Occipital lobe (tissue), 2 donors: ENCODE measurements around the gene TRMT10B. TPM values are rescaled to one million over a fixed set of nuclear protein-coding genes. Genes with fewer than 3 reads are reported as not detected.
A peak's percentile ranks its signal among the peaks of the same experiment; 100 is the strongest.
"Not testable (repeated sequence)": the region's sequence is repeated elsewhere in the genome, so short reads cannot be mapped to it uniquely, and the experiment has no call there.

Experiments
- DNase-seq: peaks from one replicate; lab custom pipeline; 2025; lab: John Stamatoyannopoulos, UW
- total RNA-seq: library from RNA; depleted of rRNA; stranded (reverse); fragments of >200 nt; gene quantifications from one replicate; pipeline ENCODE4 v1.2.3, GENCODE V29; 2014

Gene TRMT10B
- total RNA-seq, 1 donor from 2014 or later: 4.8 TPM

- DNase-seq: no peak
These were observed 2.4 kb upstream of the TRMT10B start for GRCh38 chr9:37751186-37751585.

DNA sequence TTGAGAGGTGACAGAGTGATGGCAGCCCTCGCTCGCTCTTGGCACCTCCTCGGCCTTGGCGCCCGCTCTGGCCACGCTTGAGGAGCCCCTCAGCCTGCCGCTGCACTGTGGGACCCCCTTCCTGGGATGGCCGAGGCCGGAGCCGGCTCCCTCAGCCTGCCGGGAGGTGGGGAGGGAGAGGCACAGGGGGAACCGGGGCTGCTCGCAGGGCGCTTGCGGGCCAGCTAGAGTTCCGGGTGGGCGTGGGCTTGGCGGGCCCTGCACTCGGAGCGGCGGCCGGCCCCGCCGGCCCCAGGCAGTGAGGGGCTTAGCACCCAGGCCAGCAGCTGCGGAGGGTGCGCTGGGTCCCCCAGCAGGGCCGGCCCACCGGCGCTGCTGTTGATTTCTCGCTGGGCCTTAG lies 1.9 kb upstream of the TRMT10B start:
- not testable (repeated sequence) for DNase-seq

DNA sequence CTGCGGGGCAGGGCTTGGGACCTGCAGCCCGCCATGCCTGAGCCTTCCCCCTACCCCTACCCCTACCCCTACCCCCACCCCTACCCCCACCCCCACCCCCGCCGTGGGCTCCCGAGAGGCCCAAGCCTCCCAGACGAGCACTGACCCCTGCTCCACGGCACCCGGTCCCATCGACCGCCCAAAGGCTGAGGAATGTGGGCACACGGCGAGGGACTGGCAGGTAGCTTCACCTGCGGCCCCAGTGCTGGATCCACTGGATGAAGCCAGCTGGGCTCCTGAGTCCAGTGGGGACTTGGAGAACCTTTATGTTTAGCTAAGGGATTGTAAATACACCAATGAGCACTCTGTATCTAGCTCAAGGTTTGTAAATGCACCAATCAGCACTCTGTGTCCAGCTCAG lies 1.5 kb upstream of the TRMT10B start:
- DNase-seq: not testable (repeated sequence)

GRCh38 chr9:37752642-37753488 lies 740 bp upstream of the TRMT10B start:
- no peak for DNase-seq

- no peak for DNase-seq
These were observed 5.1 kb downstream of the TRMT10B start for GRCh38 chr9:37758747-37759146.

DNA sequence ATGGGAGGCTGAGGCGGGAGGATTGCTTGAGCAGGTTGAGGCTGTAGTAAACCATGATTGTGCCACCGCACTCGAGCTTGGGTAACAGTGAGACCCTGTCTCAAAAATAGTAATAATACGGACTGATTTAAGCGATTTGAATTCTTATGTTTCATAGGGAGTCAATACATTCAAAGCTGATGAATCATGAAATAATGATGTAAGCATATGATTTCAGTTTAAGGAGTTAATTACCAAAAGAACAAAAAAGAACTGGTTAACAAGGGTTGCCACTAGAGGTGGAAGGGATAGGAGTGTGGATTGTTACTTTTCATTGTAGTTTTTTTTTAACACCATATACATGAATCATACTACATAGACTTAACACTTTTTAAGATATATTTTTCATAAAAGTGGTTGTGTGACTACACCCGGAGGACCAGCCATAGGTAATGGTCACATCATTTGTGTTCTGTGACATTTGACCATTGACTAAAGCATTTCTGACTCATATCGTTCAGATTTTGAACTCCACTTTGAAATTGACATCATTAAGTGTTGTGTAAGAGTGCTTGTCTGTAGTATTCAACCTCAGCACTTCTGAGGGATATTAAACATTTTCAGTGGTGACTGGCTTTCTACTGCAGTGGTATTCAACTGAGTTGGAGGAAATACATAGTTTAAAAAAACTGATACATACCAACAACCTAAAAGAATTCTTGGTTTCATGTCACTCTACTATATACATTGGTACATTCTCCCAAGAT lies 7.0 kb downstream of the TRMT10B start:
- no peak for DNase-seq

GRCh38 chr9:37761511-37761910 lies 7.9 kb downstream of the TRMT10B start:
- no peak for DNase-seq

DNA sequence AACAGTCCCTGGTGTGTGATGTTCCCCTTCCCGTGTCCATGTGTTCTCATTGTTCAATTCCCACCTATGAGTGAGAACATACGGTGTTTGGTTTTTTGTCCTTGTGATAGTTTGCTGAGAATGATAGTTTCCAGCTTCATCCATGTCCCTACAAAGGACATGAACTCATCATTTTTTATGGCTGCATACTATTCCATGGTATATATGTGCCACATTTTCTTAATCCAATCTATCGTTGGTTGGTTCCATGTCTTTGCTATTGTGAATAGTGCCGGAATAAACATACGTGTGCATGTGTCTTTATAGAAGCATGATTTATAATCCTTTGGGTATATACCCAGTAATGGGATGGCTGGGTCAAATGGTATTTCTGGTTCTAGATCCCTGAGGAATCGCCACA lies 11.7 kb downstream of the TRMT10B start:
- not testable (repeated sequence) for DNase-seq

DNA sequence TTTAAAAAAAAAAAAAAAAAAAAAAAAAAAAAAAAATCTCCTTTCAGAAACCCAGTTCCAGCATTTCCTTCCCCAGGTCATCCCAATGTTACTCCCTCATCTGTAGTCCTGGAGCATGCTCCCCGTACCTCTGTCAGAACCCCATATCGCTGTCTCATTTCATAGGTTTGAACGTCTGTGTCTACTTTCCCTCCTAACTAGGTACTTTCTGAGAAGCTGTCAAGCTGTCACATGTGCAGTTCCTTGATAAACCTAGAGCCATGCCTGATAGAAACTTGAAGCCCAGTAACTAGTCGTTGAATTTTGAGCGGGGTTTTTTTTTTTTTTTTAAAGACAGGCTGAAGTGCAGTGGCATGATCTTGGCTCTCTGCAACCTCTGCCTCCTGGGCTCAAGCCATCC lies 15.7 kb downstream of the TRMT10B start:
- DNase-seq: no peak

DNA sequence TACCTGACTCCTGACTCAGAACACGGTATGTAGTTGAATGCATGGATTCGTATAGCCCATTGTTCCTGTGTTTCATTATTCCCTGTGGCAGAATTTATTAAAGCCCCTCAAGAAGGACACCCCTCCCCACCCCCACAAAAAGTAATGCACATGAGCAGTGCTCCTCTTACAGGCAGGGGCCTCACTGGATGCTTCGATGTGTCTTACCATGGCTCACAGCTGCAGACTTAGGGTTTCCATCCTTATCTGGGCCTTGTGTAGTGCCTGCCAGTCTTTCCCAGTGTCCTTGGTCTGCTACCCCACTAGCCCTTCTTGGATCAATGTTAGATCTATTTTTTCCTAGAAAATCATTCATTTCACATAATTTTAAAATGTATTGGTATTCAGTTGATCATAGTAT lies 16.4 kb downstream of the TRMT10B start:
- DNase-seq: no peak

DNA sequence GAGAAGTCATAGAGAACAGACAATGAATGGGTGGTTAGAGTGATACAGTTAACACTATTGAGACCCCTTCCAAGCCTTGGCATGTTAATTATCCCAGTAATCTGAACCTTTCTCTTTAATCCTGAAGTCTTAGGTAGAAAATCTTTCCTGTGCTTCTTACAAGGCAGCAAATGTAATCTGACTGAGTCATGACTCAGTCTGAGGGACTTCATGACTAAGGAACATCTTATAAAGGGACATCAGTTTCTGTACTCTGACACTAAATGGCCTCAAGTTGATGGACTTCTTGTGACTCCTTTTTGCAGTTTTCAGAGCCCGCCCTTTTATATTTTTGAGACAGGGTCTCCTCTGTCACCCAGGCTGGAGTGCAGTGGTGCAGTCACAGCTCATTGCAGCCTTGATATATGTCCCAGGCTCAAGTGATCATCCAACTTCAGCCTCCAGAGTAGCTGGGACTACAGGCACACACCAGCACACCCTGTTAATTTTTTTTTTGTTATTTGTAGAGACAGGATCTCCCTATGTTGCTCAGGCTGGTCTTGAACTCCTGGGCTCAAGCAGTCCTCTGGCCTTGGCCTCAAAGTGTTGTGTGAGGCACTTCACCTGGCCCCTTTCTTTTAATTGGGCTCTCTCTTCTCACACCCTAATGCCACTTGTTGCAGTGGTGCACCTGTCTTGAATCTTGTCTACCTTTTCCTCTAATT lies 21.8 kb downstream of the TRMT10B start:
- no peak for DNase-seq

- no peak for DNase-seq
These were observed 22.7 kb downstream of the TRMT10B start for GRCh38 chr9:37776328-37776727.

- no peak for DNase-seq
These were observed 24.9 kb downstream of the TRMT10B start for GRCh38 chr9:37778534-37778933.

GRCh38 chr9:37784291-37784615 lies 30.6 kb downstream of the TRMT10B start:
- DNase-seq: no peak

DNA sequence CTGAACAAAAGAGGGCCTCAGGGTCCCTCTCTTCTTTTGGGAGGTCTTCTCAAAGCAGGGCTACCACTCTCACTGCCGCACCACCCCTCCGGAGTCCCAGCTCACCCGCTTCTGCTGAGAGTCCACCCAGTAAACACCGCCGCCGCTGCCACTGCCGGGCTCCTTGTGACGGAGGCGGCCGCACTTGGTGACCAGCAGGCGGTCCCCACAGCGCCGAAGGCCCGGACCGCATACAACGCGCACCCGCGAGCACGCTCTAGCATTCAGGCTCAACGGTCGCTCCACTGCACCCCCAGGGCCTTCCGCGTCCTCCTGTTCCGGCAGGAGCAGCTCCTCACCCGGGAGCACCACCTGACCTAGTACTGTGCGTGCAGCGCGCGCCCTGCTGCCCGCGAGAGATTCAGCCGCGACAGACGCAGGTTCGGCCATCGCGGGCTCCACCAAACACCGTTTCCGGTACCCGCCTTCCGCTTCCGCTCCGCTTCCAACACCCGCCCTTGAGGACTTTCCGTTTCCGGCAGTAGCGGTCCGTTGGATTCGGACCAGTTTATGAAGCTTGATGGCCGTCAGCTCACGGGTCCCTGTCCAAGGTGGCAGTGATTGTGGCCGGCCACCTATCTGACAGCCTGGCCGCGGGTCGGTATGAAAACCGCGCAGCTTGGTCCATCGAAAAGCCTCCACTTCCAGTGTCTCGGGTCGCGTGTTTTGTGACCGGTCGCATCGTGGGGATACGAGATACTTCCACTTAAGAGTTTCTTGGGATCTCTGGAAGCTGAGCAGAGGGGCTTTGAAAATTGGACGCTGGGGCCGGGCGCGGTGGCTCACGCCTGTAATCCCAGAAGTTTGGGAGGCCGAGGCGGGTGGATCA lies 31.2 kb downstream of the TRMT10B start, which contains the start of gene EXOSC3:
Gene EXOSC3, minus strand, starts transcription at position 449 of the 868 bp plus-strand sequence. Its CDS starts 20 bp downstream, at position 429.
- peak; percentile 84 for DNase-seq

- no peak for DNase-seq
These were observed 33.5 kb downstream of the TRMT10B start for GRCh38 chr9:37787059-37787458.

- DNase-seq: no peak
These were observed 34.7 kb downstream of the TRMT10B start for GRCh38 chr9:37788332-37788731.

GRCh38 chr9:37790096-37790495 lies 36.5 kb downstream of the TRMT10B start:
- DNase-seq: no peak

DNA sequence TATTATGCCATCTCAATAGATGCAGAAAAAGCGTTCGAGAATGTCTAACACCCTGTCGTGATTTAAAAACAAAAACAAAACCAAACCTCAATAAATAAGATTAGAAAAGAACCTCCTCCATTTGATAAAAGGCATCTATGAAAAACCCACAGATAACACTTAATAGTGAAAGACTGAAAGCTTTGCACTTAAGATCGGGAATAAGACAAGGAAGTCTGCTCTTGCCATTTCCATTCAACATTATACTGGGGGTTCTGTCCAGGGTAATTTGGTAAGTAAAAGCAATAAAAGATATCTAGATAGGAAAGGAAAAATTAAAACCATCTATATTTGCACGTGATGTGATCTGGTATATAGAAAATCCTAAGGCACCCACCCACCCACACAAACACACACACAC lies 38.5 kb downstream of the TRMT10B start:
- DNase-seq: no peak

DNA sequence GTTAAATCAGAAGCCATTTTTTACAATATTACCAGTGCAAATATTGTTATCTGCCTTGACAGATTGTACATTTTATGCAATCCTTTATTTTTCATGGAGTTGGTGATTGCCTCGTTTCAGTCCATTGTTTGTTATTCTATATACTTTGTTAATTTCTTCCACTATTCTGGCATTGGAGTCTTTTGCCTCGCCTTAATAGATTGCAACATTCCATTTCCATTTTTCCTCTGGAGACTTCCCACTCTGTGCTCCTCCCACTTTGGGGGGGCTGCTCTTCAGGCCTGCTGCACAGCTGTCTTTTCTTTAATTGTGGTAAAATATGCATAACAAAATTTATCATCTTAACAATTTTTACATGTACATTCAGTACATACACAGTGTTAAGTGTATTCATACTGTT lies 42.6 kb downstream of the TRMT10B start:
- DNase-seq: no peak

DNA sequence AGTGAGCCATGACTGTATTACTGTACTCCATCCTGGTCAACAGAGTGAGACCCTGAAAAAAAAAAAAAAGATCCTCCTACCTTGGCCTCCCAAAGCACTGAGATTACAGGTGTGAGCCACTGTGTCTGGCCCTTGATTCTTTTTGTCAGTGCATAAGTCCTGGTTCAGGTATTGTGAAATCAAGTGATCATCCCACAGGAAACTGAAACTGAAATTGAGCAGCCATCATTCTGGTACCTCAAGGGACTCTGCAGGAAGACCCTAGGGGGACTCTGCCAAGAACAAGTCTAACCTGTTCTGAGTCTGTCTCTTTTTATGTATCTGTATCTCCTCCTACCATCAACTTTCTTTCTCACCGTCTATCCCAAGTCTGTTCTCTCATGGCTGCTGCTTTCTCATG lies 45.1 kb downstream of the TRMT10B start:
- no peak for DNase-seq
